Fibroblast of skin of scalp (primary cell): Measurements from ENCODE around the gene SCGB1D1.

Experiments used
- DNase-seq: peaks from one replicate; pipeline ENCODE4 v3.0.0-alpha.2; 2013

SCGB1D1 gene

DNA sequence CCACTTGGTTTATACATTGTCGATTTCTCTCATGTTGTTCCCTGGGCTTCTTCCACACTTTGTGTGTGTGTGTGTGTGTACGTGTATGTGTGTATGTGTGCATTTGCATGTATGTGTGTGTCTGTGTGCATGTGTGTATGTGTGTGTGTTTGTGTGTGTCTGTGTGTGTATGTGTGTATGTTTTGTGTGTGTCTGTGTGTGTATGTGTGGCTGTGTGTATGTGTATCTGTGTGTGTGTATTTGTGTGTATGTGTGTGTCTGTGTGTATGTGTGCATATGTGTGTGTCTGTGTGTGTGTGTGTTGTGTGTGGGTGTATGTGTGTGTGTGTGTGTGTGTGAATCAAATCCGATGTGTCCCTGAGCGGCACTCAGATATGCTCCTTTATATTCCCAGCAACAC is 47.5 kb downstream of the SCGB1D1 start:
- no peak for DNase-seq

DNA sequence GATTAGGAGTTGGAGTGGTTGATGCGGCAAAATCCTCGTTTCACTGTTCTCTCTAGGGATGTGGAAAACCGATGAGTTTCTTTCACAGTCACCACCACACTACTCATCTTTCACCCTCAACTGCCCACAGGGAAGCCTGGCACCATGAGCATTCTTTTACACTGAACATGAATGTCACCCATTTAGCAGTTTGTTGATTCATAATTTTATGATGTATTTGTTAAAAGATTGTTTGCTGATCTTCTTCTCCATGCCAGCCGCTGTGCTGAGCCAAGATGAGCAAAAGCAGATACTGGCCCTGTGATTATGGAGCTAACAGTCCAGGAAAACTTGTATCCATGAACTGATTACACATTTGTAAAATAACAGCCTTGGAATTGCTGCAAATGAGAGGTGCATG is 48.1 kb downstream of the SCGB1D1 start:
- DNase-seq: no peak

DNA sequence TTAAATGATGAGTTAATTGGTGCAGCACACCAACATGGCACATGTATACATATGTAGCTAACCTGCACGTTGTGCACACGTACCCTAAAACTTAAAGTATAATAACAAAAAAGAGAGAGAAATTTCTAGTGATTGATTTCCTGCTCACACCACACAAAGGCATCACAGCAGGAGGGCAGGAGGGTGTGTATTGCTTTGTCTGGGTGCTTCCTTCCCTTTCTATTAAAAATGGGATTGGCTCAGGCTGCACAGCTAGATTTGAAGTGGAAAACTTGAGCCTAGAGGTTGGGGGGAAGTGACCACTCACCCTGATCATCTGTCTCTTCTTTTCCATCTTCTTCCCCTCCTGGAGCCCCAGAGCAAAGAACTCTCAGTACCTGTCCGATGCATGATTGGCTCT is 51.1 kb downstream of the SCGB1D1 start:
- DNase-seq: no peak

DNA sequence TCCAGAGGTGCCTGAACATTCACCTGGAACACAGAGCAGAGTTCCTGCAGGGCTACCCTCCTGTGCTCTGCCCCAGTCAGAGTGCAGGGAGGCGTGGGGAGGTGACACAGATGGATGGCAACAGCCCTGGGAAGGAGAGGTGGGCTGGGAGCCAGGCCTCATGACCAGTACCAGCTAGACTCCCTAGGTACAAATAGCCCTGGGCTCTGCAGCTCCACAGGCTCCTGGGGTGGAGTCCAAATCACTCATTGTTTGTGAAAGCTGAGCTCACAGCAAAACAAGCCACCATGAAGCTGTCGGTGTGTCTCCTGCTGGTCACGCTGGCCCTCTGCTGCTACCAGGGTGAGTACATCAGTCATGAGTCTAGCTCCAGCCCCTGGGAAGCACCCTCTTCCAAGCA is 52.0 kb downstream of the SCGB1D1 start, which contains the start of gene SCGB1D2:
Gene SCGB1D2 (plus strand): TSS at position 219 of the 400 bp plus-strand sequence. CDS start 69 bp downstream, at position 288.
- no peak for DNase-seq
